Activated CD8-positive, alpha-beta T cell treated with anti-CD3 and anti-CD28 coated beads, Interleukin-2, amount 10 ng/mL, durations not matched to agents 7 days and 5 days (primary cell): ENCODE measurements around the gene METRN. TPM values are rescaled to one million over a fixed set of nuclear protein-coding genes. Genes with fewer than 3 reads are reported as not detected.
A peak's percentile ranks its signal among the peaks of the same experiment; 100 is the strongest.
"Not testable (repeated sequence)": the region's sequence is repeated elsewhere in the genome, so short reads cannot be mapped to it uniquely, and the experiment has no call there.

Experiments
- ATAC-seq: fragments of 150-1000 bp; cut with Tn5 transposase; one replicate; pipeline ENCODE4 v1.10.0; 2021; ENCODE audit warnings: moderate library complexity
- CTCF ChIA-PET: fragments of 350-600 bp; sonication (Branson Sonifier 250); formaldehyde crosslinking; loops from one replicate; lab custom pipeline; 2021; ENCODE audit warnings: antibody characterized with exemption; lab: Charles Lee
- POLR2A ChIA-PET: fragments of 350-600 bp; sonication (Branson Sonifier 250); formaldehyde crosslinking; loops from one replicate; lab custom pipeline; 2021; ENCODE audit warnings: antibody characterized with exemption; lab: Charles Lee
- DNase-seq: peaks from one replicate; pipeline ENCODE4 v3.0.0-alpha.2; 2020
- H3K27ac Mint-ChIP-seq: one replicate; pipeline ENCODE4 v1.8.0; 2021; ENCODE audit warnings: mild to moderate bottlenecking, mixed read lengths
- H3K27me3 Mint-ChIP-seq: one replicate; pipeline ENCODE4 v1.8.0; 2021; ENCODE audit warnings: low read depth, mixed read lengths
- H3K36me3 Mint-ChIP-seq: one replicate; pipeline ENCODE4 v1.8.0; 2021; ENCODE audit warnings: low read depth, mixed read lengths
- H3K4me1 Mint-ChIP-seq: one replicate; pipeline ENCODE4 v1.8.0; 2021; ENCODE audit warnings: low read depth, mixed read lengths
- H3K4me3 Mint-ChIP-seq: one replicate; pipeline ENCODE4 v1.8.0; 2021; ENCODE audit warnings: mild to moderate bottlenecking, mixed read lengths
- H3K9me3 Mint-ChIP-seq: one replicate; pipeline ENCODE4 v1.8.0; 2022; ENCODE audit warnings: mixed read lengths; ENCODE audit not compliant: insufficient read depth
- total RNA-seq, 2 experiments: library from RNA; stranded (reverse); gene quantifications; one replicate each; pipeline ENCODE4 v1.2.3, GENCODE V29; 2021

Gene METRN
- total RNA-seq, 2 experiments from 2014 or later: 8.1 to 10.6 TPM

GRCh38 chr16:684961-685696, 29.8 kb upstream of the METRN start:
- Mint-ChIP-seq H3K4me3 (peak overlapping the region; percentile 15), H3K36me3 (peaks cover 28% of the 10 kb centered on the region), H3K27me3 (no peaks in the 10 kb centered on the region), H3K9me3 (no peaks in the 10 kb centered on the region), H3K4me1 (peaks cover 55% of the 10 kb centered on the region), H3K27ac (no peak overlapping the region)
- ChIA-PET POLR2A (no interaction called here), CTCF (no interaction called here)
- DNase-seq (no peak), ATAC-seq (no peak)

GRCh38 chr16:685967-686366, 29.0 kb upstream of the METRN start:
- ChIA-PET POLR2A (no interaction called here), CTCF (no interaction called here)
- Mint-ChIP-seq H3K27ac (no peak overlapping the region), H3K9me3 (no peaks in the 10 kb centered on the region), H3K4me3 (peak overlapping the region; percentile 22), H3K4me1 (peaks cover 58% of the 10 kb centered on the region), H3K27me3 (no peaks in the 10 kb centered on the region), H3K36me3 (peaks cover 27% of the 10 kb centered on the region)
- no peak for ATAC-seq
- DNase-seq: no peak

GRCh38 chr16:686459-687260, 28.3 kb upstream of the METRN start:
- ChIA-PET CTCF (no interaction called here), POLR2A (no interaction called here)
- no peak for ATAC-seq
- peaks cover 54% of the 10 kb centered on the region for H3K4me1 Mint-ChIP-seq
- H3K36me3 Mint-ChIP-seq: peaks cover 22% of the 10 kb centered on the region
- no peak overlapping the region for H3K4me3 Mint-ChIP-seq
- H3K27ac Mint-ChIP-seq: no peak overlapping the region
- no peak for DNase-seq
- H3K9me3 Mint-ChIP-seq: no peaks in the 10 kb centered on the region
- no peaks in the 10 kb centered on the region for H3K27me3 Mint-ChIP-seq

GRCh38 chr16:687499-687898, 27.4 kb upstream of the METRN start:
- no peak for ATAC-seq
- no peak overlapping the region for H3K4me3 Mint-ChIP-seq
- no peak for DNase-seq
- POLR2A ChIA-PET: no interaction called here
- CTCF ChIA-PET: no interaction called here
- peaks cover 1% of the 10 kb centered on the region for H3K27me3 Mint-ChIP-seq
- H3K36me3 Mint-ChIP-seq: peaks cover 14% of the 10 kb centered on the region
- H3K9me3 Mint-ChIP-seq: no peaks in the 10 kb centered on the region
- H3K4me1 Mint-ChIP-seq: peaks cover 46% of the 10 kb centered on the region
- no peak overlapping the region for H3K27ac Mint-ChIP-seq

- Mint-ChIP-seq H3K27me3 (peaks cover 12% of the 10 kb centered on the region), H3K9me3 (no peaks in the 10 kb centered on the region), H3K36me3 (peaks cover 4% of the 10 kb centered on the region), H3K4me1 (peaks cover 38% of the 10 kb centered on the region), H3K27ac (peak overlapping the region; percentile 87), H3K4me3 (peak overlapping the region; percentile 83)
- ChIA-PET CTCF (interaction anchor here (0.9 to 1.6 kb wide), 3 partner anchors 9 to 95 kb away, joined by 3 to 9 read pairs (median 3); partner anchors contain the start of gene STUB1), POLR2A (interaction anchor here (0.6 to 2.0 kb wide), 10 partner anchors 8 to 1377 kb away, joined by 3 to 15 read pairs (median 5); partner anchors contain the start of genes ANTKMT, RHBDL1, RHOT2 and STUB1)
- ATAC-seq (no peak), DNase-seq (no peak)
Measured at GRCh38 chr16:689175-689897, 25.6 kb upstream of the METRN start.

- POLR2A ChIA-PET: not testable (repeated sequence)
- Mint-ChIP-seq H3K27me3 (peaks cover 20% of the 10 kb centered on the region), H3K4me1 (peaks cover 38% of the 10 kb centered on the region)
Measured at GRCh38 chr16:691242-691641, 23.7 kb upstream of the METRN start.

GRCh38 chr16:692356-693108, 22.4 kb upstream of the METRN start:
- Mint-ChIP-seq H3K4me1 (peaks cover 40% of the 10 kb centered on the region), H3K4me3 (no peak overlapping the region), H3K27me3 (peaks cover 20% of the 10 kb centered on the region), H3K9me3 (no peaks in the 10 kb centered on the region), H3K36me3 (no peaks in the 10 kb centered on the region), H3K27ac (no peak overlapping the region)
- POLR2A ChIA-PET: no interaction called here
- CTCF ChIA-PET: no interaction called here
- DNase-seq: no peak
- no peak for ATAC-seq

More at GRCh38 chr16:691242-691641, 23.7 kb upstream of the METRN start:
- H3K4me3 Mint-ChIP-seq: peak overlapping the region; percentile 83
- H3K36me3 Mint-ChIP-seq, DNase-seq, H3K9me3 Mint-ChIP-seq, CTCF ChIA-PET, ATAC-seq, H3K27ac Mint-ChIP-seq: not testable (repeated sequence)

GRCh38 chr16:693364-693763, 21.6 kb upstream of the METRN start:
- ChIA-PET POLR2A (no interaction called here), CTCF (no interaction called here)
- Mint-ChIP-seq H3K4me1 (peaks cover 40% of the 10 kb centered on the region), H3K27me3 (peaks cover 20% of the 10 kb centered on the region), H3K4me3 (no peak overlapping the region), H3K36me3 (no peaks in the 10 kb centered on the region), H3K9me3 (no peaks in the 10 kb centered on the region), H3K27ac (no peak overlapping the region)
- ATAC-seq (no peak), DNase-seq (no peak)

- Mint-ChIP-seq H3K27me3 (peaks cover 20% of the 10 kb centered on the region), H3K36me3 (no peaks in the 10 kb centered on the region), H3K27ac (no peak overlapping the region), H3K9me3 (no peaks in the 10 kb centered on the region), H3K4me1 (peaks cover 37% of the 10 kb centered on the region), H3K4me3 (no peak overlapping the region)
- ATAC-seq (no peak), DNase-seq (no peak)
- ChIA-PET POLR2A (no interaction called here), CTCF (no interaction called here)
Measured at GRCh38 chr16:693766-694165, 21.2 kb upstream of the METRN start.

GRCh38 chr16:694187-694862, 20.6 kb upstream of the METRN start:
- H3K4me3 Mint-ChIP-seq: peak overlapping the region; percentile 56
- ATAC-seq (no peak), DNase-seq (no peak)
- POLR2A ChIA-PET: no interaction called here
- peaks cover 37% of the 10 kb centered on the region for H3K4me1 Mint-ChIP-seq
- H3K27ac Mint-ChIP-seq: no peak overlapping the region
- CTCF ChIA-PET: interaction anchor here (1.5 to 1.9 kb wide), 2 partner anchors 18 to 26 kb away, joined by 5 to 6 read pairs; no protein-coding TSS in a partner anchor
- H3K9me3 Mint-ChIP-seq: no peaks in the 10 kb centered on the region
- no peaks in the 10 kb centered on the region for H3K36me3 Mint-ChIP-seq
- peaks cover 21% of the 10 kb centered on the region for H3K27me3 Mint-ChIP-seq
